H1 (cell line): Measurements from ENCODE around the gene TBC1D9. TPM values are rescaled to one million over a fixed set of nuclear protein-coding genes. Genes with fewer than 3 reads are reported as not detected.

Experiments
- CTCF ChIA-PET: fragments of 300-600 bp; sonication (Branson Sonifier 250); formaldehyde crosslinking; loops from one replicate; lab custom pipeline; 2021; ENCODE audit not compliant: partially characterized antibody; lab: Charles Lee
- POLR2A ChIA-PET: fragments of 300-600 bp; sonication (Branson Sonifier 250); formaldehyde crosslinking; loops from one replicate; lab custom pipeline; 2021; ENCODE audit warnings: inconsistent platforms; ENCODE audit not compliant: partially characterized antibody; lab: Charles Lee
- DNase-seq, 2 experiments: peaks; one replicate each; pipeline versions ENCODE4 v3.0.0 to v3.0.0-alpha.2; 2010 to 2022; ENCODE audit warnings: low spot score in 2 of 2, low read depth in 1 of 2, mixed read lengths in 1 of 2
- FAIRE-seq: peaks from 2 replicates; lab custom pipeline; 2011; peaks lifted over from hg19 to GRCh38; lab: Jason Lieb, UNC
- H2AFZ ChIP-seq: 2 replicates; pipeline ENCODE4 v1.8.1; 2012; ENCODE audit warnings: low read length, inconsistent platforms
- H2AK5ac ChIP-seq: 2 replicates; pipeline ENCODE4 v1.6.1; 2013; ENCODE audit warnings: low read depth, low read length
- H2BK120ac ChIP-seq: replicated peaks from 2 replicates; pipeline ENCODE3; 2013; ENCODE audit warnings: low read depth, low read length, inconsistent platforms
- H2BK12ac ChIP-seq: 2 replicates; pipeline ENCODE4 v1.6.1; 2013; ENCODE audit warnings: low read depth, low read length
- H2BK15ac ChIP-seq: 2 replicates; pipeline ENCODE4 v1.6.1; 2013; ENCODE audit warnings: low read length
- H2BK20ac ChIP-seq: 2 replicates; pipeline ENCODE4 v1.6.1; 2013; ENCODE audit warnings: low read length
- H2BK5ac ChIP-seq: 2 replicates; pipeline ENCODE4 v1.6.1; 2013; ENCODE audit warnings: low read depth, low read length
- H3K14ac ChIP-seq: 2 replicates; pipeline ENCODE4 v1.6.1; 2013; ENCODE audit warnings: inconsistent platforms; ENCODE audit not compliant: insufficient read length
- H3K18ac ChIP-seq: 2 replicates; pipeline ENCODE4 v1.6.1; 2013; ENCODE audit warnings: low read length; ENCODE audit errors: extremely low read depth
- H3K23ac ChIP-seq: 2 replicates; pipeline ENCODE4 v1.6.1; 2013; ENCODE audit warnings: inconsistent platforms; ENCODE audit not compliant: insufficient read length
- H3K23me2 ChIP-seq: 2 replicates; pipeline ENCODE4 v1.6.1; 2013; ENCODE audit warnings: low read depth, low read length
- H3K27ac ChIP-seq: 2 replicates; pipeline ENCODE4 v1.6.1; 2011; ENCODE audit warnings: low read depth, low read length, inconsistent platforms
- H3K27me3 ChIP-seq, 4 experiments: replicated peaks in 1 of 4; 1 replicate in 1 of 4; 2 replicates in 3 of 4; pipeline versions ENCODE4 v1.6.1 to v1.8.1; 2011 to 2013; ENCODE audit warnings: low read length in 3 of 4, mild to moderate bottlenecking in 3 of 4, inconsistent platforms in 2 of 4, mixed read lengths in 2 of 4, moderate library complexity in 1 of 4; ENCODE audit not compliant: control insufficient read depth in 3 of 4, insufficient read depth in 3 of 4; ENCODE audit errors: extremely low read depth in 1 of 4
- H3K36me3 ChIP-seq, 4 experiments: 2 replicates each; pipeline versions ENCODE4 v1.6.1 to v1.8.1; 2011 to 2013; ENCODE audit warnings: mild to moderate bottlenecking in 4 of 4, low read length in 3 of 4, moderate library complexity in 2 of 4, control low read depth in 1 of 4, inconsistent platforms in 1 of 4; ENCODE audit not compliant: insufficient read depth in 4 of 4, control insufficient read depth in 2 of 4
- H3K4ac ChIP-seq: replicated peaks from 2 replicates; pipeline ENCODE3; 2013; ENCODE audit warnings: low read length, low read depth, mixed read lengths, inconsistent platforms; ENCODE audit not compliant: insufficient read length
- H3K4me1 ChIP-seq, 4 experiments: replicated peaks in 1 of 4; 1 replicate in 1 of 4; 2 replicates in 3 of 4; pipeline versions ENCODE4 v1.6.1 to v1.8.1; 2011 to 2013; ENCODE audit warnings: low read length in 3 of 4, inconsistent platforms in 2 of 4, mixed read lengths in 1 of 4; ENCODE audit not compliant: insufficient read depth in 4 of 4, control insufficient read depth in 3 of 4
- H3K4me2 ChIP-seq, 2 experiments: 2 replicates each; pipeline versions ENCODE4 v1.6.1 to v1.8.1; 2011 to 2013; ENCODE audit warnings: low read depth in 2 of 2, low read length in 2 of 2, control low read depth in 1 of 2, inconsistent platforms in 1 of 2, mild to moderate bottlenecking in 1 of 2; ENCODE audit not compliant: insufficient read depth in 1 of 2
- H3K4me3 ChIP-seq, 4 experiments: fragments of 200-600, 300-600 bp in 1 of 4; sonication (generic), shearing (Covaris generic), sonication (Bioruptor Twin) in 1 of 4; 2 replicates each; pipeline versions ENCODE4 v1.5.1 to v1.8.1; 2011 to 2016; ENCODE audit warnings: low read length in 4 of 4, low read depth in 3 of 4, control low read depth in 2 of 4, inconsistent platforms in 2 of 4, mild to moderate bottlenecking in 2 of 4, mixed read lengths in 1 of 4, moderate library complexity in 1 of 4; ENCODE audit not compliant: insufficient read depth in 2 of 4; ENCODE audit errors: extremely low read depth in 1 of 4
- H3K56ac ChIP-seq: replicated peaks from 2 replicates; pipeline ENCODE3; 2013; ENCODE audit warnings: low read depth, mild to moderate bottlenecking, mixed read lengths, low read length, inconsistent platforms; ENCODE audit not compliant: insufficient read length
- H3K79me1 ChIP-seq: 2 replicates; pipeline ENCODE4 v1.6.1; 2013; ENCODE audit warnings: low read depth, low read length, control low read depth
- H3K79me2 ChIP-seq, 2 experiments: 2 replicates each; pipeline versions ENCODE4 v1.6.1 to v1.8.1; 2012 to 2013; ENCODE audit warnings: low read length in 2 of 2, mild to moderate bottlenecking in 2 of 2, inconsistent platforms in 1 of 2; ENCODE audit not compliant: insufficient read depth in 2 of 2, control insufficient read depth in 1 of 2
- H3K9ac ChIP-seq, 4 experiments: replicated peaks in 1 of 4; 1 replicate in 1 of 4; 2 replicates in 3 of 4; pipeline versions ENCODE4 v1.6.1 to v1.8.1; 2011 to 2013; ENCODE audit warnings: low read depth in 3 of 4, low read length in 3 of 4, control low read depth in 2 of 4, mild to moderate bottlenecking in 2 of 4, moderate library complexity in 2 of 4, inconsistent platforms in 1 of 4; ENCODE audit errors: extremely low read depth in 1 of 4
- H3K9me3 ChIP-seq, 2 experiments: 2 replicates each; pipeline versions ENCODE4 v1.6.1 to v1.8.1; 2012 to 2013; ENCODE audit warnings: mild to moderate bottlenecking in 2 of 2, moderate library complexity in 2 of 2, control low read depth in 1 of 2, inconsistent platforms in 1 of 2, low read depth in 1 of 2, low read length in 1 of 2, mixed read lengths in 1 of 2; ENCODE audit not compliant: insufficient read depth in 2 of 2
- H4K20me1 ChIP-seq, 2 experiments: replicated peaks in 1 of 2; 2 replicates each; pipeline versions ENCODE3 to v1.8.1; 2011 to 2013; ENCODE audit warnings: inconsistent platforms in 2 of 2, low read length in 2 of 2, mild to moderate bottlenecking in 1 of 2; ENCODE audit not compliant: insufficient read depth in 2 of 2, control insufficient read depth in 1 of 2
- H4K5ac ChIP-seq: 2 replicates; pipeline ENCODE4 v1.6.1; 2013; ENCODE audit warnings: low read length, low read depth, mixed read lengths, inconsistent platforms; ENCODE audit not compliant: insufficient read length
- H4K8ac ChIP-seq: 2 replicates; pipeline ENCODE4 v1.8.0; 2013; ENCODE audit warnings: mild to moderate bottlenecking, moderate library complexity, low read length, inconsistent platforms; ENCODE audit not compliant: insufficient read depth; ENCODE audit errors: extremely low read depth
- H4K91ac ChIP-seq: replicated peaks from 2 replicates; pipeline ENCODE3; 2013; ENCODE audit warnings: low read length, mixed read lengths, inconsistent platforms; ENCODE audit not compliant: insufficient read length
- ASH2L ChIP-seq: fragments of 200-600, 300-600 bp; sonication (generic); IDR thresholded peaks from one replicate; pipeline ENCODE4 v1.7.1; 2017; ENCODE audit warnings: low read length
- HDAC6 ChIP-seq: IDR thresholded peaks from one replicate; pipeline ENCODE4 v1.7.1; 2012; ENCODE audit warnings: low read depth, mild to moderate bottlenecking, inconsistent platforms, low read length, moderate library complexity
- polyA plus RNA-seq, 7 experiments: library from polyadenylated mRNA; depleted of rRNA in 3 of 7; stranded (reverse) in 5 of 7; unstranded in 2 of 7; fragments of >200 nt in 5 of 7; fragments of 200-250 nt in 2 of 7; gene quantifications; 1 replicate in 5 of 7; 2 replicates in 1 of 7; 4 replicates in 1 of 7; pipeline versions ENCODE4 v1.2.1 to v1.2.3, GENCODE V29; 2011 to 2013; ENCODE audit warnings: missing spikeins in 2 of 7, mixed read lengths in 2 of 7
- total RNA-seq: library from RNA; stranded (reverse); fragmentation: NEBNext Ultra II Directional; extraction: Animal tissue kit (Norgen Biotek cat#: 25700); gene quantifications from 2 replicates; pipeline ENCODE4 v1.2.1, GENCODE V29; 2021

TBC1D9 gene
- total and polyA plus RNA-seq, 2 of the 8 experiments (the other 6 are each of a cell fraction or from before 2014, with no cell fraction given): 0.94 to 1.0 TPM

GRCh38 chr4:140686796-140687195, 69.4 kb downstream of the TBC1D9 start:
- 0 out of 7 replicates have a peak, but pooled peaks cover 0 to 2% (median 0%) of the 10 kb centered on the region in 4 experiments for H3K4me1 ChIP-seq
- no peaks in the 10 kb centered on the region for H3K79me1 ChIP-seq
- H2AK5ac ChIP-seq: no peak overlapping the region
- no peak overlapping the region for H3K18ac ChIP-seq
- H3K27me3 ChIP-seq: peaks cover 7 to 23% (median 14%) of the 10 kb centered on the region in 4 experiments; a peak in 6 of 7 replicates
- no peak overlapping the region for H3K4me2 ChIP-seq
- no peaks in the 10 kb centered on the region for H3K9me3 ChIP-seq
- DNase-seq: no peak
- no peak overlapping the region for H3K23ac ChIP-seq
- POLR2A ChIA-PET: no interaction called here
- H2BK12ac ChIP-seq: no peak overlapping the region
- H4K91ac ChIP-seq: no peak overlapping the region
- no peak overlapping the region for H2BK120ac ChIP-seq
- H3K79me2 ChIP-seq: no peaks in the 10 kb centered on the region
- no peak overlapping the region for H3K4me3 ChIP-seq
- H3K14ac ChIP-seq: no peak overlapping the region
- no peak for TF ChIP-seq HDAC6
- no peak for TF ChIP-seq ASH2L
- FAIRE-seq: no peak
- H3K4ac ChIP-seq: no peak overlapping the region
- H3K23me2 ChIP-seq: no peaks in the 10 kb centered on the region
- no peak overlapping the region for H2BK15ac ChIP-seq
- H3K36me3 ChIP-seq: no peaks in the 10 kb centered on the region
- H3K27ac ChIP-seq: no peak overlapping the region
- no peak overlapping the region for H4K8ac ChIP-seq
- CTCF ChIA-PET: no interaction called here
- no peaks in the 10 kb centered on the region for H4K20me1 ChIP-seq
- no peak overlapping the region for H4K5ac ChIP-seq
- H3K56ac ChIP-seq: no peak overlapping the region
- H3K9ac ChIP-seq: no peak overlapping the region
- H2BK20ac ChIP-seq: no peak overlapping the region
- H2AFZ ChIP-seq: no peak overlapping the region
- no peak overlapping the region for H2BK5ac ChIP-seq
